SK-N-SH (cell line): ENCODE measurements around the gene SH3PXD2A. TPM values are rescaled to one million over a fixed set of nuclear protein-coding genes. Genes with fewer than 3 reads are reported as not detected.
"Not testable (repeated sequence)": the region's sequence is repeated elsewhere in the genome, so short reads cannot be mapped to it uniquely, and the experiment has no call there.

ENCODE experiments used
- CTCF ChIA-PET: fragments of 300-600, 350-600 bp; formaldehyde crosslinking; extraction: SDS; loops from one replicate; lab custom pipeline; 2021; lab: Yijun Ruan, JAX
- POLR2A ChIA-PET: fragments of 350-600 bp; sonication (Branson Sonifier 250); formaldehyde crosslinking; extraction: SDS; loops from one replicate; lab custom pipeline; 2020; ENCODE audit warnings: antibody characterized with exemption, inconsistent platforms; lab: Yijun Ruan, JAX
- DNase-seq: peaks from one replicate; pipeline ENCODE4 v3.0.0; 2012
- H2AFZ ChIP-seq: fragments of 200-600 bp; sonication (generic); 2 replicates; pipeline ENCODE4 v1.8.1; 2016; ENCODE audit warnings: antibody characterized with exemption, mild to moderate bottlenecking, low read depth
- H3F3A ChIP-seq: fragments of 200-600 bp; sonication (generic); replicated peaks from 2 replicates; pipeline ENCODE3; 2016; ENCODE audit warnings: antibody characterized with exemption, mild to moderate bottlenecking; ENCODE audit not compliant: insufficient read depth
- H3K27ac ChIP-seq, 2 experiments: fragments of 200-500 bp in 1 of 2; fragments of 200-600 bp in 1 of 2; sonication (Bioruptor generic) in 1 of 2; sonication (generic), shearing (Covaris generic) in 1 of 2; 2 replicates each; pipeline versions ENCODE4 v1.5.1 to v1.6.1; 2014 to 2016; ENCODE audit warnings: low read depth in 2 of 2, inconsistent platforms in 1 of 2, low read length in 1 of 2, mild to moderate bottlenecking in 1 of 2, mixed read lengths in 1 of 2
- H3K27me3 ChIP-seq: fragments of 200-600 bp; sonication (generic), shearing (Covaris generic); 2 replicates; pipeline ENCODE4 v1.6.1; 2016; ENCODE audit warnings: mixed run types; ENCODE audit not compliant: insufficient read depth
- H3K36me3 ChIP-seq, 2 experiments: fragments of 200-500 bp in 1 of 2; fragments of 200-600 bp in 1 of 2; sonication (Bioruptor generic) in 1 of 2; sonication (generic) in 1 of 2; replicated peaks in 1 of 2; 2 replicates each; pipeline versions ENCODE3 to v1.5.1; 2014 to 2016; ENCODE audit warnings: low read length in 1 of 2, mild to moderate bottlenecking in 1 of 2; ENCODE audit not compliant: insufficient read depth in 2 of 2, control insufficient read depth in 1 of 2
- H3K4me1 ChIP-seq, 2 experiments: fragments of 200-500 bp in 1 of 2; fragments of 200-600 bp in 1 of 2; sonication (Bioruptor generic) in 1 of 2; sonication (generic), shearing (Covaris generic) in 1 of 2; 2 replicates each; pipeline versions ENCODE4 v1.5.1 to v1.6.1; 2014 to 2016; ENCODE audit warnings: low read depth in 1 of 2, low read length in 1 of 2, mixed run types in 1 of 2; ENCODE audit not compliant: insufficient read depth in 2 of 2, control insufficient read depth in 1 of 2
- H3K4me2 ChIP-seq: fragments of 200-600 bp; sonication (generic), shearing (Covaris generic); 2 replicates; pipeline ENCODE4 v1.6.1; 2017; ENCODE audit warnings: mixed run types
- H3K4me3 ChIP-seq, 2 experiments: fragments of 200-500 bp in 1 of 2; fragments of 200-600 bp in 1 of 2; sonication (Bioruptor generic) in 1 of 2; sonication (generic), shearing (Covaris generic) in 1 of 2; 2 replicates each; pipeline versions ENCODE4 v1.5.1 to v1.8.1; 2014 to 2016; ENCODE audit warnings: low read depth in 2 of 2, inconsistent platforms in 1 of 2, low read length in 1 of 2, mild to moderate bottlenecking in 1 of 2, mixed read lengths in 1 of 2, moderate library complexity in 1 of 2
- H3K79me2 ChIP-seq: fragments of 200-600 bp; sonication (generic); 2 replicates; pipeline ENCODE4 v1.8.1; 2017; ENCODE audit warnings: mild to moderate bottlenecking; ENCODE audit not compliant: insufficient read depth
- H3K9ac ChIP-seq: fragments of 200-600 bp; sonication (generic); 2 replicates; pipeline ENCODE4 v1.6.1; 2017; ENCODE audit warnings: mixed run types
- H3K9me2 ChIP-seq: fragments of 200-600 bp; sonication (generic); 2 replicates; pipeline ENCODE4 v1.6.1; 2017; ENCODE audit warnings: mixed run types
- H3K9me3 ChIP-seq: fragments of 200-600 bp; sonication (generic); 2 replicates; pipeline ENCODE4 v1.6.1; 2017; ENCODE audit warnings: mixed run types, mild to moderate bottlenecking, moderate library complexity
- H4K20me1 ChIP-seq: fragments of 200-600 bp; sonication (generic); 2 replicates; pipeline ENCODE4 v1.6.1; 2017; ENCODE audit warnings: mild to moderate bottlenecking, mixed run types; ENCODE audit not compliant: insufficient read depth
- CHD2 ChIP-seq: fragments of 150-350 bp; IDR thresholded peaks from 2 replicates; pipeline ENCODE4 v1.6.1; 2018; ENCODE audit warnings: low read length; ENCODE audit not compliant: partially characterized antibody
- FOSL2 ChIP-seq: IDR thresholded peaks from 2 replicates; pipeline ENCODE4 v1.4.0; 2012; ENCODE audit warnings: low read depth, mild to moderate bottlenecking, moderate library complexity, borderline replicate concordance
- FOXM1 ChIP-seq: IDR thresholded peaks from 2 replicates; pipeline ENCODE4 v1.4.0; 2012; ENCODE audit warnings: low read depth, mild to moderate bottlenecking
- GABPA ChIP-seq: IDR thresholded peaks from 2 replicates; pipeline ENCODE4 v1.4.0; 2012; ENCODE audit warnings: low read depth, mild to moderate bottlenecking
- GATA2 ChIP-seq: sonication (generic); formaldehyde crosslinking; IDR thresholded peaks from 2 replicates; pipeline ENCODE4 v1.5.0; 2020; ENCODE audit warnings: mild to moderate bottlenecking, missing genetic modification reagents
- MAX ChIP-seq: IDR thresholded peaks from 2 replicates; pipeline ENCODE4 v1.4.0; 2012; ENCODE audit warnings: low read depth
- NRF1 ChIP-seq: IDR thresholded peaks from 2 replicates; pipeline ENCODE4 v1.6.1; 2012; ENCODE audit warnings: low read depth, mild to moderate bottlenecking, low read length
- POLR2AphosphoS5 ChIP-seq: IDR thresholded peaks from 2 replicates; pipeline ENCODE4 v1.6.1; 2012; ENCODE audit warnings: low read depth, low read length
- RAD21 ChIP-seq: IDR thresholded peaks from 2 replicates; pipeline ENCODE4 v1.6.1; 2012; ENCODE audit warnings: mild to moderate bottlenecking, low read length
- RCOR1 ChIP-seq: fragments of 150-350 bp; IDR thresholded peaks from 2 replicates; pipeline ENCODE4 v1.6.1; 2017; ENCODE audit warnings: antibody characterized with exemption, low read length
- RFX5 ChIP-seq: IDR thresholded peaks from 2 replicates; pipeline ENCODE4 v1.6.1; 2012; ENCODE audit warnings: mild to moderate bottlenecking, improper control_type of control experiment, low read length
- SIN3A ChIP-seq: IDR thresholded peaks from 2 replicates; pipeline ENCODE4 v1.6.1; 2012; ENCODE audit warnings: low read depth, mild to moderate bottlenecking, low read length, moderate library complexity, borderline replicate concordance
- TAF1 ChIP-seq: IDR thresholded peaks from 2 replicates; pipeline ENCODE4 v1.6.1; 2012; ENCODE audit warnings: low read depth, mild to moderate bottlenecking, low read length, moderate library complexity, borderline replicate concordance
- TCF12 ChIP-seq: IDR thresholded peaks from 2 replicates; pipeline ENCODE4 v1.4.0; 2012
- YY1 ChIP-seq: IDR thresholded peaks from 2 replicates; pipeline ENCODE4 v1.4.0; 2012; ENCODE audit warnings: low read depth, mild to moderate bottlenecking
- ZBTB33 ChIP-seq: IDR thresholded peaks from 2 replicates; pipeline ENCODE4 v1.4.0; 2012; ENCODE audit warnings: low read depth, borderline replicate concordance
- WGBS: methylation state at CpG from one replicate; pipeline ENCODE4 v1.1.6; 2017; ENCODE audit warnings: low lambda C conversion rate; 5-methylcytosine and 5-hydroxymethylcytosine counted together
- polyA plus RNA-seq, 3 experiments: library from polyadenylated mRNA; depleted of rRNA; stranded (reverse); fragments of >200 nt; gene quantifications; 2 replicates each; pipeline ENCODE4 v1.2.3, GENCODE V29; 2012
- TF ChIP-seq, protein P1 (sequence below): fragments of 200-600 bp; sonication (generic); IDR thresholded peaks from 2 replicates; pipeline ENCODE4 v1.6.1; 2017; ENCODE audit warnings: antibody characterized with exemption, mild to moderate bottlenecking, moderate library complexity

SH3PXD2A gene
- polyA plus RNA-seq, 1 of the 3 experiments (the other 2 are of a cell fraction), result 2.5 TPM

DNA sequence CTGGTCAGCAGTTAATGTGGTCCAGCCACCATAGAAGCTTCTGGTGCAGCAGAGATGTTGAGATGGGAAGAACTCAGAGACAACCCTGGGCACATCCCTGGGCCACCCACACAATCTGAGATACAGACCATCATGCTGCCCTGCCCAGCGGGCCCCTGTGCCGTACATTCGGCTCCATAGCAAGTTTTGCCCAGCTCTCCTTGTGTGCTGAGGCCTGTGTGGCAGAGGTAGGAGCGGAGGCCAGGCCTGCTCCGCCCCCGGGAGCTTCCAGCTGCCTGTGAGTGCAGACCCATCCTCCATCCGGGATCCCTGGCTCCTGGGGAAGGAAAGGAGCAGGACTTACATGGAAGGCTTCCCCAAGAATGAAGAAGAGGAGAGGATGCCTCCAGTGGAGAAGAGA lies 221.5 kb downstream of the SH3PXD2A start:
- ChIA-PET POLR2A (no interaction called here), CTCF (interaction anchor here (1.2 to 2.6 kb wide), 2 partner anchors 12 to 52 kb away, joined by 3 to 11 read pairs; no protein-coding TSS in a partner anchor)
- no peaks in the 10 kb centered on the region for H3K9me2 ChIP-seq
- H3F3A ChIP-seq, result no peaks in the 10 kb centered on the region
- TF ChIP-seq RAD21 (no peak), POLR2AphosphoS5 (no peak), FOSL2 (no peak)
- H3K9ac ChIP-seq, result no peak overlapping the region
- H4K20me1 ChIP-seq, result no peaks in the 10 kb centered on the region
- H3K36me3 ChIP-seq, result no peaks in the 10 kb centered on the region
- H3K4me2 ChIP-seq, result no peak overlapping the region
- H2AFZ ChIP-seq, result no peak overlapping the region
- H3K9me3 ChIP-seq, result no peaks in the 10 kb centered on the region
- H3K4me1 ChIP-seq, result peaks cover 0 to 62% of the 10 kb centered on the region in 2 experiments; a peak in 1 of 4 replicates
- H3K27me3 ChIP-seq, result no peaks in the 10 kb centered on the region
- no peak overlapping the region for H3K4me3 ChIP-seq
- WGBS, result 77% methylated on average over 3 of the region's 7 CpGs
- no peak for DNase-seq
- no peaks in the 10 kb centered on the region for H3K79me2 ChIP-seq
- H3K27ac ChIP-seq, result no peak overlapping the region

GRCh38 chr10:103632871-103633270 lies 222.5 kb downstream of the SH3PXD2A start:
- H3K4me2 ChIP-seq, H3K27me3 ChIP-seq, H3K79me2 ChIP-seq, DNase-seq, H3K27ac ChIP-seq, H3F3A ChIP-seq, POLR2A ChIA-PET, H4K20me1 ChIP-seq, H3K36me3 ChIP-seq, H2AFZ ChIP-seq, H3K9me2 ChIP-seq, H3K9me3 ChIP-seq, H3K9ac ChIP-seq, H3K4me3 ChIP-seq: not testable (repeated sequence)
- CTCF ChIA-PET, result interaction anchor here (0.8 to 2.6 kb wide), 3 partner anchors 13 to 53 kb away, joined by 3 to 11 read pairs (median 4); no protein-coding TSS in a partner anchor
- peaks cover 0 to 62% of the 10 kb centered on the region in 2 experiments; a peak in 1 of 4 replicates for H3K4me1 ChIP-seq
- WGBS, result 97% methylated on average over 5 of the region's 6 CpGs

GRCh38 chr10:103632247-103632642 lies 223.1 kb downstream of the SH3PXD2A start:
- no peak for DNase-seq
- 86% methylated on average over 5 of the region's 7 CpGs for WGBS
- H3K9me2 ChIP-seq, result no peaks in the 10 kb centered on the region
- no peaks in the 10 kb centered on the region for H3F3A ChIP-seq
- peaks cover 0 to 62% of the 10 kb centered on the region in 2 experiments; a peak in 1 of 4 replicates for H3K4me1 ChIP-seq
- TF ChIP-seq YY1 (no peak), CHD2 (no peak), TAF1 (no peak), GATA2 (no peak), ZBTB33 (no peak), SIN3A (no peak), TCF12 (no peak), RCOR1 (no peak), RAD21 (no peak), MAX (no peak), GABPA (no peak), FOSL2 (no peak), RFX5 (no peak), NRF1 (no peak), FOXM1 (no peak)
- TF ChIP-seq, protein P1, sequence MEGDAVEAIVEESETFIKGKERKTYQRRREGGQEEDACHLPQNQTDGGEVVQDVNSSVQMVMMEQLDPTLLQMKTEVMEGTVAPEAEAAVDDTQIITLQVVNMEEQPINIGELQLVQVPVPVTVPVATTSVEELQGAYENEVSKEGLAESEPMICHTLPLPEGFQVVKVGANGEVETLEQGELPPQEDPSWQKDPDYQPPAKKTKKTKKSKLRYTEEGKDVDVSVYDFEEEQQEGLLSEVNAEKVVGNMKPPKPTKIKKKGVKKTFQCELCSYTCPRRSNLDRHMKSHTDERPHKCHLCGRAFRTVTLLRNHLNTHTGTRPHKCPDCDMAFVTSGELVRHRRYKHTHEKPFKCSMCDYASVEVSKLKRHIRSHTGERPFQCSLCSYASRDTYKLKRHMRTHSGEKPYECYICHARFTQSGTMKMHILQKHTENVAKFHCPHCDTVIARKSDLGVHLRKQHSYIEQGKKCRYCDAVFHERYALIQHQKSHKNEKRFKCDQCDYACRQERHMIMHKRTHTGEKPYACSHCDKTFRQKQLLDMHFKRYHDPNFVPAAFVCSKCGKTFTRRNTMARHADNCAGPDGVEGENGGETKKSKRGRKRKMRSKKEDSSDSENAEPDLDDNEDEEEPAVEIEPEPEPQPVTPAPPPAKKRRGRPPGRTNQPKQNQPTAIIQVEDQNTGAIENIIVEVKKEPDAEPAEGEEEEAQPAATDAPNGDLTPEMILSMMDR, result no peak
- H3K27me3 ChIP-seq, result no peaks in the 10 kb centered on the region
- no peak overlapping the region for H3K9ac ChIP-seq
- no peak overlapping the region for H3K4me2 ChIP-seq
- H3K79me2 ChIP-seq, result no peaks in the 10 kb centered on the region
- no peak overlapping the region for H3K27ac ChIP-seq
- ChIA-PET POLR2A (interaction anchor here (0.6 kb wide), 1 partner anchor 17 kb away, joined by 3 read pairs; no protein-coding TSS in a partner anchor), CTCF (interaction anchor here (1.0 to 1.2 kb wide), 2 partner anchors 12 to 39 kb away, joined by 3 to 4 read pairs; no protein-coding TSS in a partner anchor)
- no peaks in the 10 kb centered on the region for H3K36me3 ChIP-seq
- H2AFZ ChIP-seq, result no peak overlapping the region
- no peaks in the 10 kb centered on the region for H3K9me3 ChIP-seq
- no peak overlapping the region for H3K4me3 ChIP-seq
- H4K20me1 ChIP-seq, result no peaks in the 10 kb centered on the region
